ENCODE data around the gene PTPRM.
A peak's percentile ranks its signal among the peaks of the same experiment; 100 is the strongest.

The PTPRM gene

GRCh38 chr18:7946734-7947377, 379.7 kb downstream of the PTPRM start:
- DNase-seq (ENCODE audit: low read depth in 2 of 2) = peak; percentile 90 to 91
- peak overlapping the region; percentile 27 to 51 for H3K4me3 ChIP-seq (replicated peaks in 1 of 2; ENCODE audit: low read depth in 2 of 2, low read length in 2 of 2)
- no peak for TF ChIP-seq CTCF (IDR thresholded peaks at IDR 0.05; ENCODE audit: low read depth, low read length)

- TF ChIP-seq CTCF (IDR thresholded peaks at IDR 0.05; ENCODE audit: low read depth, low read length) = no peak
- H3K4me3 ChIP-seq (replicated peaks in 1 of 2; ENCODE audit: low read depth in 2 of 2, low read length in 2 of 2) = no peak overlapping the region
- DNase-seq (ENCODE audit: low read depth in 2 of 2) = peak; percentile 34 to 88
Measured at GRCh38 chr18:7950380-7951136, 383.4 kb downstream of the PTPRM start.

- no peak for DNase-seq (ENCODE audit: low read depth in 2 of 2)
- no peak for TF ChIP-seq CTCF (IDR thresholded peaks at IDR 0.05; ENCODE audit: low read depth, low read length)
- no peak overlapping the region for H3K4me3 ChIP-seq (replicated peaks in 1 of 2; ENCODE audit: low read depth in 2 of 2, low read length in 2 of 2)
Measured at GRCh38 chr18:7953095-7953958, 386.2 kb downstream of the PTPRM start.

GRCh38 chr18:7954238-7954637, 387.1 kb downstream of the PTPRM start:
- peak; percentile 47 to 58 for DNase-seq (ENCODE audit: low read depth in 2 of 2)
- no peak for TF ChIP-seq CTCF (IDR thresholded peaks at IDR 0.05; ENCODE audit: low read depth, low read length)
- no peak overlapping the region for H3K4me3 ChIP-seq (replicated peaks in 1 of 2; ENCODE audit: low read depth in 2 of 2, low read length in 2 of 2)

- no peak for DNase-seq (ENCODE audit: low read depth in 2 of 2)
- no peak overlapping the region for H3K4me3 ChIP-seq (replicated peaks in 1 of 2; ENCODE audit: low read depth in 2 of 2, low read length in 2 of 2)
- TF ChIP-seq CTCF (IDR thresholded peaks at IDR 0.05; ENCODE audit: low read depth, low read length) = no peak
Measured at GRCh38 chr18:7955175-7955574, 388.1 kb downstream of the PTPRM start.

GRCh38 chr18:7957297-7957696, 390.2 kb downstream of the PTPRM start:
- DNase-seq (ENCODE audit: low read depth in 2 of 2) = no peak
- no peak for TF ChIP-seq CTCF (IDR thresholded peaks at IDR 0.05; ENCODE audit: low read depth, low read length)
- H3K4me3 ChIP-seq (replicated peaks in 1 of 2; ENCODE audit: low read depth in 2 of 2, low read length in 2 of 2) = no peak overlapping the region
